Endothelial cell of umbilical vein (primary cell): Measurements from ENCODE around the gene ZNF74. TPM values are rescaled to one million over a fixed set of nuclear protein-coding genes. Genes with fewer than 3 reads are reported as not detected.

ENCODE experiments used
- BruUV-seq: library from RNA; stranded (reverse); fragments of 400-500 nt; replicated peaks from 2 replicates; lab custom pipeline; 2021; lab: Mats Ljungman, UMichigan
- CTCF ChIA-PET: fragments of 300-600, 350-600 bp; sonication (Branson Sonifier 250); formaldehyde crosslinking; loops from one replicate; lab custom pipeline; 2021; ENCODE audit warnings: antibody characterized with exemption, inconsistent platforms; lab: Charles Lee
- POLR2A ChIA-PET: fragments of 300-600, 350-600 bp; sonication (Branson Sonifier 250); formaldehyde crosslinking; loops from one replicate; lab custom pipeline; 2021; ENCODE audit warnings: antibody characterized with exemption, inconsistent platforms; lab: Charles Lee
- DNase-seq: peaks from one replicate; pipeline ENCODE4 v3.0.0-alpha.2; 2011; ENCODE audit warnings: low read depth, low spot score
- FAIRE-seq: peaks from 2 replicates; lab custom pipeline; 2011; peaks lifted over from hg19 to GRCh38; lab: Jason Lieb, UNC
- H2AFZ ChIP-seq: 2 replicates; pipeline ENCODE4 v1.6.0; 2012; ENCODE audit warnings: low read depth, low read length, control low read depth, inconsistent platforms
- H3K27ac ChIP-seq: 2 replicates; pipeline ENCODE4 v1.5.1; 2011; ENCODE audit warnings: low read depth, mild to moderate bottlenecking, control low read depth, low read length, moderate library complexity; ENCODE audit not compliant: insufficient read depth
- H3K27me3 ChIP-seq, 2 experiments: 2 replicates each; pipeline versions ENCODE4 v1.6.0 to v1.6.1; 2011; ENCODE audit warnings: low read length in 2 of 2, mixed read lengths in 1 of 2; ENCODE audit not compliant: control insufficient read depth in 2 of 2, insufficient read depth in 2 of 2
- H3K36me3 ChIP-seq, 2 experiments: 2 replicates in 1 of 2; 3 replicates in 1 of 2; pipeline ENCODE4 v1.5.1; 2011; ENCODE audit warnings: low read length in 2 of 2, mild to moderate bottlenecking in 1 of 2, moderate library complexity in 1 of 2; ENCODE audit not compliant: control insufficient read depth in 2 of 2, insufficient read depth in 2 of 2; ENCODE audit errors: extremely low read depth in 1 of 2
- H3K4me1 ChIP-seq: 3 replicates; pipeline ENCODE4 v1.5.1; 2011; ENCODE audit warnings: mild to moderate bottlenecking, low read length; ENCODE audit not compliant: control insufficient read depth, insufficient read depth; ENCODE audit errors: extremely low read depth
- H3K4me2 ChIP-seq: 2 replicates; pipeline ENCODE4 v1.6.1; 2011; ENCODE audit warnings: low read length, control low read depth, mixed read lengths; ENCODE audit not compliant: insufficient read depth
- H3K4me3 ChIP-seq, 3 experiments: fragments of 200-600 bp in 1 of 3; sonication (generic), shearing (Covaris generic) in 1 of 3; replicated peaks in 1 of 3; 2 replicates each; pipeline ENCODE4 v1.5.1; 2011 to 2016; ENCODE audit warnings: control low read depth in 3 of 3, low read length in 3 of 3, mild to moderate bottlenecking in 2 of 3, inconsistent platforms in 1 of 3, low read depth in 1 of 3, moderate library complexity in 1 of 3; ENCODE audit not compliant: insufficient read depth in 1 of 3
- H3K79me2 ChIP-seq: 2 replicates; pipeline ENCODE4 v1.6.0; 2012; ENCODE audit warnings: low read length, inconsistent platforms; ENCODE audit not compliant: control insufficient read depth, insufficient read depth
- H3K9ac ChIP-seq: replicated peaks from 2 replicates; pipeline ENCODE3; 2011; ENCODE audit warnings: low read length, control low read depth; ENCODE audit not compliant: insufficient read depth; ENCODE audit errors: extremely low read depth
- H3K9me1 ChIP-seq: replicated peaks from 3 replicates; pipeline ENCODE4 v1.6.0; 2011; ENCODE audit warnings: mild to moderate bottlenecking, low read length; ENCODE audit not compliant: control insufficient read depth, insufficient read depth; ENCODE audit errors: extremely low read depth
- H3K9me3 ChIP-seq: replicated peaks from 2 replicates; pipeline ENCODE4 v1.5.1; 2012; ENCODE audit warnings: low read length, inconsistent platforms; ENCODE audit not compliant: control insufficient read depth, insufficient read depth
- H4K20me1 ChIP-seq: replicated peaks from 2 replicates; pipeline ENCODE3; 2011; ENCODE audit warnings: mild to moderate bottlenecking, low read length; ENCODE audit not compliant: control insufficient read depth, insufficient read depth; ENCODE audit errors: extremely low read depth
- EZH2 ChIP-seq: IDR thresholded peaks from 2 replicates; pipeline ENCODE4 v1.6.1; 2012; ENCODE audit warnings: borderline replicate concordance, low read depth, mild to moderate bottlenecking, moderate library complexity, low read length, inconsistent platforms; ENCODE audit not compliant: severe bottlenecking
- FOS ChIP-seq: IDR thresholded peaks from 2 replicates; pipeline ENCODE4 v1.6.1; 2011; ENCODE audit warnings: mild to moderate bottlenecking, low read length, moderate library complexity, borderline replicate concordance; ENCODE audit not compliant: insufficient read depth
- GATA2 ChIP-seq: IDR thresholded peaks from 2 replicates; pipeline ENCODE4 v1.7.0; 2011; ENCODE audit warnings: low read depth, mild to moderate bottlenecking, moderate library complexity, mixed read lengths, low read length; ENCODE audit not compliant: insufficient read length, insufficient read depth
- JUN ChIP-seq: IDR thresholded peaks from 2 replicates; pipeline ENCODE4 v1.6.1; 2011; ENCODE audit warnings: borderline replicate concordance, low read depth; ENCODE audit not compliant: insufficient read length, insufficient read depth
- MAX ChIP-seq: IDR thresholded peaks from 2 replicates; pipeline ENCODE4 v1.6.1; 2011; ENCODE audit not compliant: insufficient read depth, insufficient read length
- MYC ChIP-seq: IDR thresholded peaks from one replicate; pipeline ENCODE4 v1.6.1; 2011; ENCODE audit warnings: mild to moderate bottlenecking, low read depth, low read length
- POLR2A ChIP-seq: IDR thresholded peaks from 2 replicates; pipeline ENCODE4 v1.6.1; 2012; ENCODE audit warnings: low read depth, mild to moderate bottlenecking, control low read depth, low read length
- POLR2AphosphoS5 ChIP-seq: IDR thresholded peaks from 2 replicates; pipeline ENCODE4 v1.6.1; 2012; ENCODE audit warnings: low read depth, mild to moderate bottlenecking, control low read depth, low read length, moderate library complexity; ENCODE audit not compliant: insufficient read depth
- dilution Hi-C: fragments of 300-500 bp; cut with MboI; formaldehyde crosslinking; loops from one replicate; pipeline ENCODE4 v1.15.0; 2019; ENCODE audit warnings: low sequenced_read_pairs; ENCODE audit not compliant: extremely low pct_ligation_motif_present
- intact Hi-C: fragments of 100-400 bp; cut with micrococcal nuclease; formaldehyde crosslinking; loops from one replicate; pipeline ENCODE4 v1.10.0; 2022
- polyA plus RNA-seq, 4 experiments: library from polyadenylated mRNA; depleted of rRNA in 3 of 4; stranded (reverse) in 3 of 4; unstranded in 1 of 4; fragments of >200 nt; gene quantifications; 2 replicates each; pipeline versions ENCODE4 v1.2.1 to v1.2.3, GENCODE V29; 2011 to 2012; ENCODE audit warnings: missing spikeins in 1 of 4
- total RNA-seq: library from RNA; stranded (reverse); gene quantifications from 2 replicates; pipeline ENCODE4 v1.2.3, GENCODE V29; 2021
- TF ChIP-seq, protein P1 (sequence below), 2 donors: IDR thresholded peaks; 1 replicate in 1 of 2; 2 replicates in 1 of 2; pipeline ENCODE4 v1.5.1; 2011; ENCODE audit warnings: low read length in 2 of 2, mild to moderate bottlenecking in 2 of 2, moderate library complexity in 2 of 2, control low read depth in 1 of 2, inconsistent platforms in 1 of 2, low read depth in 1 of 2; ENCODE audit not compliant: insufficient read depth in 1 of 2; ENCODE audit errors: extremely low read depth in 1 of 2

ZNF74 gene
- total and polyA plus RNA-seq, 2 donors (not counting 3 experiments of a cell fraction or from before 2014, with no cell fraction given) = 8.6 to 13.4 TPM

GRCh38 chr22:20402960-20403778, 9.2 kb downstream of the ZNF74 start:
- FAIRE-seq = no peak
- no TSS peak for BruUV-seq
- POLR2A ChIA-PET = no interaction called here
- no peaks in the 10 kb centered on the region for H3K9me1 ChIP-seq
- no peaks in the 10 kb centered on the region for H3K4me1 ChIP-seq
- H3K27me3 ChIP-seq = no peaks in the 10 kb centered on the region
- H3K9me3 ChIP-seq = no peaks in the 10 kb centered on the region
- H3K9ac ChIP-seq = no peak overlapping the region
- dilution Hi-C loops (no loop called here), intact Hi-C loops (no loop called here)
- no peak overlapping the region for H3K27ac ChIP-seq
- H3K4me2 ChIP-seq = no peak overlapping the region
- H3K4me3 ChIP-seq = no peak overlapping the region
- CTCF ChIA-PET = interaction anchor here (0.6 to 1.6 kb wide), 2 partner anchors 15 to 26 kb away, joined by 3 to 11 read pairs; no protein-coding TSS in a partner anchor
- no peak for DNase-seq
- TF ChIP-seq EZH2 (no peak), JUN (no peak), POLR2AphosphoS5 (no peak)
- peaks cover 9 to 29% of the 10 kb centered on the region in 2 experiments for H3K36me3 ChIP-seq
- no peak overlapping the region for H2AFZ ChIP-seq
- H3K79me2 ChIP-seq = no peaks in the 10 kb centered on the region
- H4K20me1 ChIP-seq = no peaks in the 10 kb centered on the region

DNA sequence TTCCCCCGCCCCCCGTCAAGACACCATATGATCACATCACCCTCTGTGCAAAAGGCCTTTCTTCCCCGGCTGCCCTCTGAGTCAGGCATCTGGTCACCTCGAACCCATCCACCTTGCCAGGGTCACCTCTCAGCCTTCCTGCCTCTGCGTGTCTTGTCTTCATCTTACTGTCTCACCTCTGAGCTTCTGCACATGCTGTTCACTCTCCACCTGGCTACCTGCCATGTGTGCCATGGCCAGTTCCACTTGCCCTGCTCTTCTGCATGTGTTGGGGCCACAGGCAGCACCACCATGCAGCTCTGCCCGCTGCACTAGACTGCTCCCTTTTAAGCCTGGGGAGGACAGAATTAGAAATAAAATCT, 9.8 kb downstream of the ZNF74 start:
- H3K4me2 ChIP-seq = no peak overlapping the region
- H2AFZ ChIP-seq = no peak overlapping the region
- H3K36me3 ChIP-seq = peaks cover 9 to 29% of the 10 kb centered on the region in 2 experiments
- dilution Hi-C loops (no loop called here), intact Hi-C loops (no loop called here)
- no peaks in the 10 kb centered on the region for H4K20me1 ChIP-seq
- no peaks in the 10 kb centered on the region for H3K27me3 ChIP-seq
- ChIA-PET CTCF (interaction anchor here (0.6 to 1.6 kb wide), 2 partner anchors 14 to 25 kb away, joined by 3 to 11 read pairs; no protein-coding TSS in a partner anchor), POLR2A (no interaction called here)
- no peak for DNase-seq
- no peaks in the 10 kb centered on the region for H3K9me3 ChIP-seq
- TF ChIP-seq POLR2A = no peak
- no peak for TF ChIP-seq FOS
- no peak for TF ChIP-seq EZH2
- no peak for TF ChIP-seq GATA2
- TF ChIP-seq, protein P1, sequence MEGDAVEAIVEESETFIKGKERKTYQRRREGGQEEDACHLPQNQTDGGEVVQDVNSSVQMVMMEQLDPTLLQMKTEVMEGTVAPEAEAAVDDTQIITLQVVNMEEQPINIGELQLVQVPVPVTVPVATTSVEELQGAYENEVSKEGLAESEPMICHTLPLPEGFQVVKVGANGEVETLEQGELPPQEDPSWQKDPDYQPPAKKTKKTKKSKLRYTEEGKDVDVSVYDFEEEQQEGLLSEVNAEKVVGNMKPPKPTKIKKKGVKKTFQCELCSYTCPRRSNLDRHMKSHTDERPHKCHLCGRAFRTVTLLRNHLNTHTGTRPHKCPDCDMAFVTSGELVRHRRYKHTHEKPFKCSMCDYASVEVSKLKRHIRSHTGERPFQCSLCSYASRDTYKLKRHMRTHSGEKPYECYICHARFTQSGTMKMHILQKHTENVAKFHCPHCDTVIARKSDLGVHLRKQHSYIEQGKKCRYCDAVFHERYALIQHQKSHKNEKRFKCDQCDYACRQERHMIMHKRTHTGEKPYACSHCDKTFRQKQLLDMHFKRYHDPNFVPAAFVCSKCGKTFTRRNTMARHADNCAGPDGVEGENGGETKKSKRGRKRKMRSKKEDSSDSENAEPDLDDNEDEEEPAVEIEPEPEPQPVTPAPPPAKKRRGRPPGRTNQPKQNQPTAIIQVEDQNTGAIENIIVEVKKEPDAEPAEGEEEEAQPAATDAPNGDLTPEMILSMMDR (IDR thresholded peaks at IDR 0.05; ENCODE audit: extremely low read depth in 1 of 2, insufficient read depth in 1 of 2, low read depth in 1 of 2, low read length in 2 of 2) = no peak
- no peak for TF ChIP-seq MYC
- no peak for TF ChIP-seq POLR2AphosphoS5
- TF ChIP-seq JUN = no peak
- no peak for TF ChIP-seq MAX
- FAIRE-seq = no peak
- no TSS peak for BruUV-seq
- H3K9me1 ChIP-seq = no peaks in the 10 kb centered on the region
- H3K9ac ChIP-seq = no peak overlapping the region
- H3K4me1 ChIP-seq = no peaks in the 10 kb centered on the region
- no peak overlapping the region for H3K27ac ChIP-seq
- no peaks in the 10 kb centered on the region for H3K79me2 ChIP-seq
- H3K4me3 ChIP-seq = no peak overlapping the region
